AG09319 (cell line): Measurements from ENCODE around the gene THOP1.
"Not testable (repeated sequence)": the region's sequence is repeated elsewhere in the genome, so short reads cannot be mapped to it uniquely, and the experiment has no call there.

Experiments used
- DNase-seq: peaks from one replicate; pipeline ENCODE4 v3.0.0-alpha.2; 2010; ENCODE audit warnings: low read depth; ENCODE audit errors: extremely low read depth
- CTCF ChIP-seq: IDR thresholded peaks from 2 replicates; pipeline ENCODE4 v1.5.1; 2011; ENCODE audit warnings: low read depth, mild to moderate bottlenecking, inconsistent platforms, low read length, moderate library complexity

THOP1 gene

GRCh38 chr19:2816641-2817040, 31.3 kb downstream of the THOP1 start:
- no peak for TF ChIP-seq CTCF
- DNase-seq = no peak

- DNase-seq = not testable (repeated sequence)
These were observed 32.0 kb downstream of the THOP1 start for GRCh38 chr19:2817237-2817829.

GRCh38 chr19:2819540-2820111, 34.3 kb downstream of the THOP1 start, which contains the start of gene ZNF554:
Gene ZNF554, plus strand, starts transcription at chr19:2819868. Its CDS starts 204 bp downstream, at chr19:2820072.
- TF ChIP-seq CTCF = peak; percentile 94
- DNase-seq = peak; percentile 91

- TF ChIP-seq CTCF = no peak
- DNase-seq = no peak
These were observed 34.9 kb downstream of the THOP1 start for GRCh38 chr19:2820112-2820702.

GRCh38 chr19:2822846-2823245, 37.5 kb downstream of the THOP1 start:
- no peak for DNase-seq
- TF ChIP-seq CTCF = no peak

GRCh38 chr19:2823646-2824045, 38.3 kb downstream of the THOP1 start:
- TF ChIP-seq CTCF = no peak
- DNase-seq = no peak

- DNase-seq = no peak
- no peak for TF ChIP-seq CTCF
These were observed 38.8 kb downstream of the THOP1 start for GRCh38 chr19:2824129-2824528.
